ENCODE data around the gene AGBL1. TPM values are rescaled to one million over a fixed set of nuclear protein-coding genes. Genes with fewer than 3 reads are reported as not detected.

Gene AGBL1
- total and polyA plus RNA-seq, 9 donors: under 0.01 to 0.02 TPM; not detected in 7

- TF ChIP-seq POLR2A (IDR thresholded peaks at IDR 0.05): no peak
- no peak for TF ChIP-seq CTCF (IDR thresholded peaks at IDR 0.05)
- no peak for TF ChIP-seq EP300 (IDR thresholded peaks at IDR 0.05)
- no peaks in the 10 kb centered on the region for H3K36me3 ChIP-seq
- H3K9me3 ChIP-seq: no peaks in the 10 kb centered on the region
- no peak overlapping the region for H3K4me3 ChIP-seq
- H3K4me1 ChIP-seq (ENCODE audit: insufficient read depth): no peaks in the 10 kb centered on the region
- H3K27me3 ChIP-seq: no peaks in the 10 kb centered on the region
- DNase-seq: no peak
- intact Hi-C loops (cut with DNase I): no loop called here
- H3K27ac ChIP-seq: no peak overlapping the region
- WGBS, 3 donors: 66 to 90% (median 85%) methylated on average over 3 of the region's 3 CpGs
Measured at GRCh38 chr15:86942285-86942684, 862.6 kb downstream of the AGBL1 start.

- no peak for TF ChIP-seq POLR2A (IDR thresholded peaks at IDR 0.05)
- TF ChIP-seq CTCF (IDR thresholded peaks at IDR 0.05): no peak
- no peak for TF ChIP-seq EP300 (IDR thresholded peaks at IDR 0.05)
- intact Hi-C loops (cut with DNase I): no loop called here
- Histone ChIP-seq H3K9me3 (no peaks in the 10 kb centered on the region), H3K4me3 (no peak overlapping the region), H3K4me1 (ENCODE audit: insufficient read depth) (no peaks in the 10 kb centered on the region), H3K27me3 (no peaks in the 10 kb centered on the region), H3K27ac (no peak overlapping the region), H3K36me3 (no peaks in the 10 kb centered on the region)
- DNase-seq: no peak
- 65 to 69% (median 68%) methylated on average over 4 of the region's 4 CpGs for WGBS, 3 donors
Measured at GRCh38 chr15:86948719-86949118, 869.0 kb downstream of the AGBL1 start.

GRCh38 chr15:86959254-86959653 is 879.6 kb downstream of the AGBL1 start:
- intact Hi-C loops (cut with DNase I): no loop called here
- no peaks in the 10 kb centered on the region for H3K27me3 ChIP-seq
- no peak overlapping the region for H3K27ac ChIP-seq
- no peak for DNase-seq
- H3K36me3 ChIP-seq: no peaks in the 10 kb centered on the region
- H3K9me3 ChIP-seq: no peaks in the 10 kb centered on the region
- TF ChIP-seq CTCF (IDR thresholded peaks at IDR 0.05) (no peak), POLR2A (IDR thresholded peaks at IDR 0.05) (no peak), EP300 (IDR thresholded peaks at IDR 0.05) (no peak)
- H3K4me1 ChIP-seq (ENCODE audit: insufficient read depth): no peaks in the 10 kb centered on the region
- no peak overlapping the region for H3K4me3 ChIP-seq

- no peaks in the 10 kb centered on the region for H3K27me3 ChIP-seq
- no peaks in the 10 kb centered on the region for H3K36me3 ChIP-seq
- TF ChIP-seq EP300 (IDR thresholded peaks at IDR 0.05) (no peak), POLR2A (IDR thresholded peaks at IDR 0.05) (no peak), CTCF (IDR thresholded peaks at IDR 0.05) (no peak)
- no peaks in the 10 kb centered on the region for H3K9me3 ChIP-seq
- no peak overlapping the region for H3K4me3 ChIP-seq
- intact Hi-C loops (cut with DNase I): no loop called here
- no peak for DNase-seq
- no peak overlapping the region for H3K27ac ChIP-seq
- WGBS, 3 donors: 66 to 87% (median 79%) methylated on average over 3 of the region's 3 CpGs
- no peaks in the 10 kb centered on the region for H3K4me1 ChIP-seq (ENCODE audit: insufficient read depth)
Measured at GRCh38 chr15:86961669-86962068, 882.0 kb downstream of the AGBL1 start.

- Histone ChIP-seq H3K27me3 (no peaks in the 10 kb centered on the region), H3K27ac (no peak overlapping the region), H3K4me3 (no peak overlapping the region), H3K4me1 (ENCODE audit: insufficient read depth) (no peaks in the 10 kb centered on the region), H3K36me3 (no peaks in the 10 kb centered on the region), H3K9me3 (no peaks in the 10 kb centered on the region)
- 45 to 57% (median 56%) methylated on average over 1 of the region's 1 CpG for WGBS, 3 donors
- intact Hi-C loops (cut with DNase I): no loop called here
- no peak for DNase-seq
- TF ChIP-seq CTCF (IDR thresholded peaks at IDR 0.05) (no peak), EP300 (IDR thresholded peaks at IDR 0.05) (no peak), POLR2A (IDR thresholded peaks at IDR 0.05) (no peak)
Measured at GRCh38 chr15:86964271-86964670, 884.6 kb downstream of the AGBL1 start.
